NK-92 treated with Interleukin-12 subunit alpha and Interleukin-12 subunit beta, amount 100 ng/mL, for 24 hours (cell line): ENCODE results near the gene ITK.
"Not testable (repeated sequence)": the region's sequence is repeated elsewhere in the genome, so short reads cannot be mapped to it uniquely, and the experiment has no call there.

Source experiments
- DNase-seq: peaks from one replicate; lab custom pipeline; 2025; lab: John Stamatoyannopoulos, UW

Gene ITK

DNA sequence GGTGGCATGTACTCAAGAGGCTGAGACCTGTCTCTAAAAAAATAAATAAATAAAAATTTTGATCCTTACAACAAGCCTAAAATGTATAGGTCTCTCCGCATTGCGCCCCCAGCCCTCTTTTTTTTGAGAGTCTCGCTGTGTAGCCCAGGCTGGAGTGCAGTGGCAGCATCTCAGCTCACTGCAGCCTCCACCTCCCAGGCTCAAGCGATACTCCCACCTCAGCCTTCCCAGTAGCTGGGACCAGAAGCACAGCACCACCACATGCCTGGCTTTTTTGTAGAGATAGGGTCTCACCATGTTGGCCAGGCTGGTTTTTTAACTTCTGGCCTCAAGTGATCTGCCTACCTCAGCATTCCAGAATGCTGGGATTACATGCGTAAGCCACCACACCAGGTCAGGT lies 12.4 kb upstream of the ITK start:
- DNase-seq, result no peak

- peak; percentile 55 for DNase-seq
Observed at GRCh38 chr5:157172403-157172802, 8.2 kb upstream of the ITK start.

DNA sequence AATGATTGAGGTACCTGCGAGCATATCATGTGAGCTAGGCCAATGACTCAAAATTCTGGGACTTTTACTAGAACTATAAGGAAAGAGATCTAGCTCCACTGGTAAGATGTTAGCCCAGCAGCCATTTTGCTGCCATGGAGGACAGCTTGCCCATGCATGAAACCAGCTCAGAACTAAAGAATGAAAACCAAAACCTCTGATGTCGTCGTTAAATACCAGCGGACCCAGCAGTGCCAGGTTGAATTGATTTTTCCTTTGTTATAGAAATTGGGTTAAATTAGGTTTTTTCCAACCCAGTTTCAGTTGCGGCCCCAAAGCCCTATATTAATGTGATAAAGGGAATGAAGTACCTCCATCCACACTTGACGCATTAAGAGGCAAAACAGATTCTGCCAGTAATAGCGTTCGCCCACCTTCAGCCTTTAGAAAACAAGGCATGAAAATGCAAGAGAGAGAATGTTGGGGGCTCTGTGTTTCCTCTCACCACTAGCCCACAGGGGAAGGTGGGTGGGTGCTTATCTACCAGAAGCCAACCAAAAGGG lies 5.5 kb upstream of the ITK start:
- no peak for DNase-seq

DNA sequence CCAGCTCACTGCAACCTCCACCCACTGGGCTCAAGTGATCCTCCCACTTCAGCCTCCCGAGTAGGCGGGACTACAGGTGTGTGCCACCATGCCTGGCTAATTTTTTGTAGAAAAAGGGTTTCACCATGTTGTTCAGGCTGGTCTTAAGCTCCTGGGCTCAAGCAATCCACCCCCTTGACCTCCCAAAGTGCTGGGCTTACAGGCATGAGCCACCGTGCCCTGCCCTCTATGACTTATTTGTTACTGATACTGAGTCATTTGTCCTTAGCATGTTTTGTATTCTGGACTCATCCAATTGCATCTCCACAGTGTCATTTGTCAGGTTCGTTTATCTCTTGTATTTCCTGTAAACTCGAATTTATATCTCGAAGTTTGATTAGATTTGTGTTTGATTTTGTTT lies 2.7 kb upstream of the ITK start:
- DNase-seq, result no peak

- DNase-seq, result no peak
Observed at GRCh38 chr5:157178966-157179365, 1.7 kb upstream of the ITK start.

DNA sequence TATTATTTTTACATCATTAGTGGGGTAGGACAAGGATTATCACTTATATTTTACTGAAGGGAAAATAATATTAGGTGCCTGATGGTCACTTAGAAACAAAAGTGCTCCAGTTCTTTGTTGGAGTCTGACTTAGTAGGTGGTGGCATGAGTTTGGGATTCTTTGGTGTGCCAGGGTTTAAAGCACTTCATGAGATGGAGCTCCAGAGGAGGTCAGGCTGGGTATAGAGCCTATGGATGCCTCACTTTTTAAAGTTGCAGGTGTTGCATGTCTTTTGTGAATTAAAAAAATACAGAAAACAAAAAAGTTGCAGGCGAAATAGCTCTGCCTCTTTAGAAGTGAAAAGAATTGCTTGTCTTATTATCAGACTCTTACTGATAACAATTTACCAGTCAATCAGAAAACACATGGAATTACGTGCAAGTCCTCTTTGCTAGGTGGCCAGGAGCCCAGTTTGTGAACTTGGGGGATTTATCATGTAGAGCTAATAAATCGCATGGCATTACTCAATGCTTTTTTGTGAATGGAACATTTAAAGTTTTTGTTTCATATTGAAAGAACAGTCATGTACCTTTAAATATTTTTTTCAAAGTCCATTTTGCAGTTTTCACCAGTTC lies 1.6 kb downstream of the ITK start:
- no peak for DNase-seq

DNA sequence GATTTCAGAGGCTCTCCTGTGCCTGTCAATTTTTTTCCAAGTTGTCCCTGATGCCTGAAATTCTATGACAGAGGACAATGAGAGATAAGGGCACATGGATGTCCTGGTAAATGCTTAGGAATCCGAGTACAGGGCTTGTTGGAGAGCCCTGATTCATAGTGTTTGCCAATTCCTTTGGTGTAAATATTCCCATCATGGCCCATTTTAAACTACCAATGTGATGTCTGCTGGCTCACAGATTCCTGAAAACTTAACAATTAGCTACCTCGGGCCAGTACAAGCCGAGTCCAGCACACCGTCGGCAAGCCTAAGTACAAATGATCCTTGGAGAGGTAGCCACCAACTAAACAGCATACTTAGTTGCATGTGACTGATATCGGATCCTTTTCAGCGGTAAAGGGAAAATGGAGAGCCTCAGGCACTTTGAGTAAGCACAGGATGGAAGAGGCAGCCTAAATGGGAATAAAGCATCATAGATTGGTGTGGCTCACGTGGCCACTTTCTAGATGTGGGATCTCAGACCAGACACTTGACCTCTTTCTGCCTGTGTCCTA lies 3.6 kb downstream of the ITK start:
- no peak for DNase-seq

GRCh38 chr5:157185122-157185521 lies 4.5 kb downstream of the ITK start:
- not testable (repeated sequence) for DNase-seq

DNA sequence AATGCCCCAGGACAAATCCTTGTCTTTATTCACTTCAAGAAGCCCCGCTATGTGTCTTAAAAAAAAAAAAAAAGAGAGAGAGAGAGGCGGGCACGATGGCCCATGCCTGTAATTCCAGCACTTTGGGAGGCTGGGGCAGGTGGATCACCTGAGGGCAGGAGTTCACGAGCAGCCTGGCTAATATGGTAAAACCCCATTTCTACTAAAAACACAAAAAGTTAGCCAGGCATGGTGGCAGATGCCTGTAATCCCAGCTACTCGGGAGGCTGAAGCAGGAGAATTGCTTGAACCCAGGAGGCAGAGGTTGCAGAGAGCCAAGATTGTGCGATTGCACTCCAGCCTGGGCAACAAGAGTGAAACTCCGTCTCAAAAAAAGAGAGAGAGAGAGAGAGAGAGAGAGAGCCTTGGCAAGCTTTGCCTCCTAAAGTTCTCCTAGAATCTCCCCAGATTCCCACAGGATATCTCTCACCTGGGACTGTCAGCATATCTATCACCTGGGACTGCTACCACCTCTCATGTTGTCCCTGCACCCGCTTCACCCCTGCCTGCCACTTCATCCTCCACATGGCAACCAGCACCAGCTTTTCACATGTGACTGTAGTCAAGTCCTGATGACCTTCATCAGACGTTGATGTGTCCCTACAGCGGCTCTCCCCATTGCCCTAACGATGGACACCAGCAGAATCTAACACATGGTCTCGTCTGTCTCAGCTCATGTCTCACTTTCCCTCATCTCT lies 5.8 kb downstream of the ITK start:
- no peak for DNase-seq

DNA sequence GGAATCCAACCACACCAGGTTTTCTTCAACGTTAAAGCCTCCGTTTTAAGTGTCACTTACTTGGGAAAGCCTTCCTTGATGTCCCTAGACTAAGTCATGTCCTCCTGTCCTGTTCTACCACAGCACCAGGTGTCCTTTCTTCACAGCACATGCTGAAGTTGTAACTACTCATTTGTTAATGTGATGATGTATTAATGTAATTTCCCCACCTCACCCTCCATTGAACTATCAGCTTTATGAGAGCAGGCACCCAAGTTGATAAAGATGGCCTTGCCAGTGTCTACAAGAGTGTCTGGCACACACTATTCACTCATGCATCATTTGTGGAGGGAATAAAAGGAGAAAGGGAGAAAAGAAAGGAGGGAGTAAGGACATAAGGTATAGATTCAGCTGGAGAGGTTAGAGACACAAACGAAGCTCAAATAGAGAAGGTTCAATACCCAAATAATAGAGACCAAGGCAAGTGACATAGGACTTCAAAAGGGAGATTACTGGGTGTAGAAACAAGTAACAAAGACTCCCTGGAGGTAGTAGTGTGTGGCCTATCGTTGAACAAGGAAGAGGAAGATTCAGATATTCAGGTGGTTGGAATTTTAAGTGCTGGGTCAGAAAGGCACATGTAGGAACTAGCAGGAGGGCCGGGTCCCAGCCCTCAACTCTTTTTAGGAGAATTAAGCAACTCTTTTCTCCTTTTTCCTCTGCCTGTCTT lies 6.6 kb downstream of the ITK start:
- DNase-seq, result no peak

GRCh38 chr5:157188270-157188669 lies 7.6 kb downstream of the ITK start:
- no peak for DNase-seq

DNA sequence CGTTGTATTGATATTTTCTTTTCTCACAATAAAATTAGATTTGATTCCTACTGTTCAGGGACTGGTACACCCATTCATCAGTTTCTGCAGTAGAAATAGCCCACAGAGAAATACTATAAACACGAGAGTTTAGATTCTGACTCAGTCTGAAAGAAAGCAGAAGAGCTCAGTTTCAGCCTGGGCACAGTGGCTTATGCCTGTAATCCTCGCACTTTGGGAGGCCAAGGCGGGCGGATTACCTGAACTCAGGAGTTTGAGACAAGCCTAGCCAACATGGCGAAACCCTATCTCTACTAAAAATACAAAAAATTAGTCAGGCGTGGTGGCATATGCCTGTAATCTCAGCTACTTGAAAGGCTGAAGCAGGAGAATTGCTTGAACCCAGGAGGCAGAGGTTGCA lies 8.6 kb downstream of the ITK start:
- DNase-seq, result no peak

GRCh38 chr5:157193699-157194424 lies 13.2 kb downstream of the ITK start:
- no peak for DNase-seq

GRCh38 chr5:157196045-157196444 lies 15.4 kb downstream of the ITK start:
- DNase-seq, result no peak

DNA sequence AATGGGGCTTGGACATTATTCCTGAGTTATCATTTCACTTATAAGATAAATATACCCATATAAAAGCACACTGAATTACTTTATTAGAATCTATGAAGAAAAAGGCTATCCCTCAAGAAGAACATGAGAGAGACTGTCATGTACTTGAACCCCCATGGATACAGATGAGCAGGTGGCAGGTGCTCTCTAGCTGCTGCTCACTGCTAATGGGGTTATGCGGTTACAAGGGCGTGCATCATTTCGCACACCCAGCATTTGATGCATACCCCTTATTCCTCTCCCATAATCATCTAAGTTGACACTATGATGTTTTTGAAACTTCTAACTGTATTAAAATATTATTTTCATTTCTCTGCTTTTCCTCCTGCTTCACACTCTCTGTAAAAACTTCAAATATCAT lies 16.4 kb downstream of the ITK start:
- DNase-seq, result no peak

- DNase-seq, result peak; percentile 64
Observed at GRCh38 chr5:157198277-157198986, 17.8 kb downstream of the ITK start.

- DNase-seq, result no peak
Observed at GRCh38 chr5:157201857-157202256, 21.2 kb downstream of the ITK start.

DNA sequence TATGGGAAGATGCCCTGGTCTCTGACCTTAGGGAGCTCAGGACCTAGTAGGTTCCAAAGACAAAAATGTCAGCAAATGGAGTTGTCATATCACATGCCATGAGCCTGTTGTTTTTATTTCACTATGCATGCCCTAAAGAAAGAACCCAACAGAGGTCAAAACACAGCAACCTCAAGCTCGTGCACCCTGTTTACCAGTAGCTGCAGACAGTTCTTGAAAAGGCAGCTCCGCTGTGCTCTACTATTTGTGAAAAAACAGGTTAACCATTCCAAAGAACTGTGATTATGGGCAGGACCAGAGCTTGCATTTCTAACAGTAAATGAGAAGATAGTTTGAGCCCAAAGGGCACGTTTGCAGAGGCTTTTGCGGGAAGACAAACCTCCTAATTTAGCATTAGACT lies 22.8 kb downstream of the ITK start:
- no peak for DNase-seq

- no peak for DNase-seq
Observed at GRCh38 chr5:157204765-157205164, 24.1 kb downstream of the ITK start.

DNA sequence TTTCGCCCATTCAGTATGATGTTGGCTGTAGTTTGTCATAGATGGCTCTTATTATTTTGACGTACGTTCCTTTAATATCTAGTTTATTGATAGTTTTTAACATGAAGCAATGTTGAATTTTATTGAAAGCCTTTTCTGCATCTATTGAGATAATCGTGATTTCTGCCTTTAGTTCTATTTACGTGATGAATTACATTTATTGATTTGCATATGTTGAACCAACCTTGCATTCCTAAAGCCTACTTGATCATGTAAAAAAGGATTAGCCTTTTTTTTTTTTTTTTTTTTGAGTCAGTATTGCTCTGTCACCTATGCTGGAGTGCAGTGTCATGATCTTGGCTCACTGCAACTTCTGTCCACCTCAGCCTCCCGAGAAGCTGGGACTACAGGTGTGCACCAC lies 25.1 kb downstream of the ITK start:
- no peak for DNase-seq

GRCh38 chr5:157210652-157211051 lies 30.0 kb downstream of the ITK start:
- not testable (repeated sequence) for DNase-seq
